NCI-H2227 (cell line): ENCODE measurements around the gene OPHN1.
"Not testable (repeated sequence)": the region's sequence is repeated elsewhere in the genome, so short reads cannot be mapped to it uniquely, and the experiment has no call there.

Source experiments
- DNase-seq: peaks from one replicate; lab custom pipeline; 2025; ENCODE audit not compliant: unreplicated experiment; lab: John Stamatoyannopoulos, UW

Gene OPHN1

GRCh38 chrX:68422478-68422877 lies 10.8 kb downstream of the OPHN1 start:
- no peak for DNase-seq

- no peak for DNase-seq
Observed at GRCh38 chrX:68421636-68422035, 11.7 kb downstream of the OPHN1 start.

- DNase-seq, result no peak
Observed at GRCh38 chrX:68420559-68420958, 12.7 kb downstream of the OPHN1 start.

DNA sequence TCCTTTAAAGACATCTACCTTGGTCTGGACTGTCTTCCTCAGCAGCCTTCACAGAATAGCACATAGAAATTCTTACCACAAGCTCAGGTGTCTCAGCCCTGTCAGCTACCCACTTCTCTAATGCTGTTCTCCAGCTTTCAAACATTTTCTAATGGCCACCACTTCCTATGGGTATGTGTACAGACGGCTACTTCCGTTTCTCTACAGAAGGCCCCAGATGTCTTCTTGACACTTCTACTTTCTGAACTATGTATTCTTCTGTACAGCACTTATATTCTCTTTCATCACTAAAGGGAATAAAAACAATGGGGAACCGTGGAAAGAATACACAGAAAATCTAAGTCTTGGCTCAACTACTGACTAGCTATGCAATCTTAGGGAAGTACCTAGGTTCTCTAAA lies 13.3 kb downstream of the OPHN1 start:
- DNase-seq, result no peak

- DNase-seq, result no peak
Observed at GRCh38 chrX:68417651-68418050, 15.6 kb downstream of the OPHN1 start.

DNA sequence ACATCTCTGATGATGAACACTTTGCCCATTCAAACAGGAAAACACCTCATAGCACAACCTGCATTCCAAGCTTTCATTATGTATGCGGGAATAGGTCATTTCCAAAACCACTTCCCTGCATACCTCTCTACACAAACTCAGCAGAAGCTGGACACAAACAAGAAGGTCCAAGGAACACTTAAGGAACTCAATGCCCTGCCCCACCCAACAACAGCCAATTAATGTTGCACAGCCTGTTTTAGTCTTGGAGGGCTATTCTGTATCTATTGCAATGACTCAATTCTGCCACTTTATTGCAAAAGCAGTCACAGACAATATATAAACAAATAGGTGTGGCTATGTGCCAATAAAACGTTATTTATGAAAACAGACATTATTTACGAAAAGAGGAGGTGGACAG lies 16.7 kb downstream of the OPHN1 start:
- DNase-seq, result no peak

DNA sequence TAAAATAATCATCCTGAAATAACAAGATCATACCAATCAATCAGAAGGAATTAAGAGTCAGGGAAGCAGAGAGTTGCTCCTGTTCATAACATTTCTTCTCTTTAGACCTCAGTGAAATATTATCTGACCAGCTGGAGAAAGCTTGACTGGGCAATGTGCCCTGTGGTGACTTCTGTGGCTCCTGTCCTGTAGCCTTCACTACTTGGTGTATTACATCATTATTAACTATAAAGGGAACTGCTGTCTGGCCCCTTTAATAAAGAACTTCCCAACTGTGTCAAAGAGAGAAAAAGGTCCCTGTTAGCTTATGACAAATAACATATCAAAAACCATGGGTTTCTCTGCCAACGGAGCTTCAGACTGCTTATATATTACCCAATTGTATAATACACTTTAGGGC lies 18.0 kb downstream of the OPHN1 start:
- no peak for DNase-seq

DNA sequence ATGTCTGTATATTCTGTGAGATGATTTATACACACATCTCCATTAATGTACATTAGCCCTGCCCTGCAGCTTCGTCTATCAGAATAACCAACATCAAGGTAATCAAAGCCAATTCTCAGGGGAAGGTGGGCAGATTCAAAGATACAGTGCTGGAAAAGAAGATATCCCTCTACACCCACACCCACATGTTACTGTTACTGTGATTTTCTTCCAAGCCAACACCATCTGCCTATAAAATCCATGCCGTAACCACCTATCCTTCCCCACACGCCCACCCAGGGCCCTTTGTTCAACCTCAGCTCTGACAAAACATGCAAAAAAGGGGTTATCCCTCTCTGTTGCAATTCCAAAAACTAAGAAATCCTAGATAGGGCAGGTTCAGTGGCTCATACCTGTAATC lies 20.0 kb downstream of the OPHN1 start:
- DNase-seq, result no peak

- DNase-seq, result no peak
Observed at GRCh38 chrX:68411729-68412128, 21.6 kb downstream of the OPHN1 start.

DNA sequence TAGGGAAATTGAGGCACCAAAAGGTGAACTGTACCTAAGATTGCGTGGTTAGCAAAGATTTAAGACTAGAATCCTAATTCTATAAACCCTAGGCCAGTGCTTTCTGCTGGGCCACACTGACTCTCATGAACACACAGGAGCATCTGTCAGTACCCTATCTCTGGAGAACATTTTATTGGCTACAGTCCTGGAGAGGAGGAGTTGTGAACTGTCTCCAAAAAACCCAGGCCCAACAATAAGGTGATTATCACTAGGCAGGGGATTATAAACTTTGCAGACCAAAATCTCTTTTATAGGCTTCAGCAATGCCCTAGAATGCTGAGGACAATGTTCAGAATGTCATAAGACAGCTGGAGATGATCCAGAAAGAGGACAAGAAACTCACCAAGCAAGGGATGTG lies 24.1 kb downstream of the OPHN1 start:
- no peak for DNase-seq

DNA sequence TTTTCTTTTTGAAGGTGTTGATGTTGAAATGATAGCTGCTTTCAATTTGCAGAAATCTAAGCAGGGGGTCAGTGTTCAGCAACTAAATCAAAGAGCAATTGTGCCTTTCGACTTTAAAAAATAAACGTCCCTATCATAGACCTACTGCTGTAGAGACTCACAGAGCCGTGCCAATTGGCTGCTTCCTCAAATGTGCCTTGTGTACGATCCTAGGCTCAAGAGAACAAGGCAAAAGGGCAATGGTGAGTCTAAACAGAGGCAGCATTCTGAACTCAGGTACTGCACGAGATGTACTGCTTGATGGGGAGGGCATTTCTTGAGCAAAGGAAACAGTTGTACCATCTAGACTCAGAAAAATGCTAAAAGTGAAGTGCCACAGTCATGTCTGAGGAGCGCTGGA lies 29.8 kb downstream of the OPHN1 start:
- DNase-seq, result no peak

DNA sequence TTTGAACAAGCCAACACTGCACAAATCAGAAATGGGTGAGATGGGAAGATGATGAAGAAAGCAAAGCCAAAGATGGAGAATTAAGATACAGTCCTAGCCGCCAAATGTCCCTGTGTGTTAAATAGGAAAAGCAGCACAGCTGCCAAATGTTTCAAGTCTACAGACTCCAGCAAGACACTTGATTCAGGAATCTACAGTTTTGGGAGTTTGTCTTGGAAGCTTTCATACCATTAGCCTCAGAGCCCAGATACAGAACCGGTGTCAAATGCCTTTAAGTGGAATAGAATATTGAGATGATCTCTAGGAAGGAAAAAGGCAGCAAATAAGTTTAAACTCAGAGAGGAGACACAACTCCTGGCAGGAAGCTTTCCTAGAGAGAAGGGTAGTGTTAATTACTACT lies 30.3 kb downstream of the OPHN1 start:
- DNase-seq, result no peak

GRCh38 chrX:68402094-68402493 lies 31.2 kb downstream of the OPHN1 start:
- no peak for DNase-seq

- DNase-seq, result no peak
Observed at GRCh38 chrX:68398291-68398690, 35.0 kb downstream of the OPHN1 start.

DNA sequence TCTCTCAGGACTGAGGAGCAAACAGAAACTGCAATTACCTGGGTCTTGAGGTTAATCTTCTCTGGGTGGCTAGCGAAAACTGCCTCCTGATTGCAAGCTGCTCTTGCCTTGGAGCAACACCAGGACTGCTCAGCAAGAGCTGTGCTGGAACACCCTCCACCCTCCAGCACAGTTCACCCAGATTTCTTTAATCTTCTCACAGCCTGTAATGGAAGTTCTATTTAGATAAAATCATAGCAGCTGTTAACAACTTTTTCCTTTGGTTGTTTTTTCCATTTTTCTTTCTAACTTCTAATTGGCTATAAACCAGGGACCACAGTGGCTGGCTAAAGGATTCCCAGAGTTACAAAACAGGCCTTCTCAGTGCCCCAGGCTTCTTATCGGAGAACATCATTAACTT lies 36.3 kb downstream of the OPHN1 start:
- DNase-seq, result peak; percentile 24

DNA sequence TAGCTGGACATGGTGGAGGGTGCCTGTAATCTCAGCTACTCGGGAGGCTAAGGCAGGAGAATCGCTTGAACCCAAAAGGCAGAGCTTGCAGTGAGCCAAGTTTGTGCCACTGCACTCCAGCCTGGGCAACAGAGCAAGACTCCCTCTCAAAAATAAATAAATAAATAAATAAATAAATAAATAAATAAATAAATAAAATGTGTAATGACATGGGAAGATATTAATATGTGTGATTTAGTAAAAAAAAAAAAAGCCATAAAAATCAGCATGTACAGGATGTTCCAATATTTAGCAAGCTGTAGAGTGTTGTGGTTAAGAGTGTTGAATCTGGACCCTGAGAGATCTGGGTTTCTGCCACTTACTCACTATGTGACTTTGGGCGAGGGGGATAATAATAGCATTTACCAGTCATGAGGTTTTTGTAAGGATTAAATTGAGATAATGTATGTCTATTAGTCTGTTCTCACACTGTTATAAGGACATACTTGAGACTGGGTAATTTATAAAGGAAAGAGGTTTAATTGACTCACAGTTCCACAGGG lies 43.8 kb downstream of the OPHN1 start:
- DNase-seq, result peak; percentile 14

- DNase-seq, result no peak
Observed at GRCh38 chrX:68387776-68388175, 45.5 kb downstream of the OPHN1 start.

- no peak for DNase-seq
Observed at GRCh38 chrX:68383540-68383939, 49.8 kb downstream of the OPHN1 start.

- not testable (repeated sequence) for DNase-seq
Observed at GRCh38 chrX:68377579-68377978, 55.7 kb downstream of the OPHN1 start.

GRCh38 chrX:68376373-68376772 lies 56.9 kb downstream of the OPHN1 start:
- no peak for DNase-seq

DNA sequence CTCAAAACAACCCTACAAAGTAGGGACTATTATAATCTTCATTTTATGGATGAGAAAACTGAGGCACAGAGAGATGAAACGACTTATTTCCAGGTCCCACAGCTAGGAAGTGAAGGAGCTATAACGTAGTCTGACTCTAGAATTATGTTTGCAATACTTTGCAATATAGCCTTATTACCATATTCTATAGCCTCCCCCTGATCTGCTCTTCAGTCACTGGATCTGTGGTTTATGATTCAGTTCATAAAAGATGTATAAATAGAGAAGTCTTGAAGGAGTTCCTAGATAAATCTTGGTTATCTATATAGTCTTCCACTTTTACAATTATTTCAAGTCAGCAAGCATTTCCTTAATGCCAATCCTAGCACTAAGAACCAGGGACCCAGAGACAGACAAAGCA lies 57.5 kb downstream of the OPHN1 start:
- DNase-seq, result no peak

DNA sequence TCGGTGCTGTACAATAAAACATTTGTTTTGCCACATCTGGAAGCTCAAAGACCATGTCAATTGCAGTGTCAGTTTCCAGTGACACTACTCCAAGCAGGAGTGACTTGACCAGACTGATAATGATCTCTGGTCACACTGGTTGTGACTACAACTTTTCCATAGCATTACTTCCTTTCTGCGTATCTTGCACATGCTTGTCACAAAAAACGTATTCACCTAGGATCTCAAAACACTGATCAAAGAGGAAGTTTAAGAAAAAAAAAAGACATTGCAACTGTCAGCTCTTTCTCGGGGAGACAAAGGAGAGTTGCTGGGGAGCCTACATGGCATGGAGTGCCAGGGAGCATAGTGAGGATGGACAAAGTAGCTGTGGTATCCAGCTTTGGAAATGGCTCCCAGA lies 60.6 kb downstream of the OPHN1 start:
- no peak for DNase-seq

- no peak for DNase-seq
Observed at GRCh38 chrX:68369559-68369958, 63.7 kb downstream of the OPHN1 start.

- DNase-seq, result no peak
Observed at GRCh38 chrX:68365341-68365740, 68.0 kb downstream of the OPHN1 start.
